SK-N-SH (cell line): ENCODE data around the gene GPC4. TPM values are rescaled to one million over a fixed set of nuclear protein-coding genes. Genes with fewer than 3 reads are reported as not detected.

Experiments
- CTCF ChIA-PET: fragments of 300-600, 350-600 bp; formaldehyde crosslinking; extraction: SDS; loops from one replicate; lab custom pipeline; 2021; lab: Yijun Ruan, JAX
- POLR2A ChIA-PET: fragments of 350-600 bp; sonication (Branson Sonifier 250); formaldehyde crosslinking; extraction: SDS; loops from one replicate; lab custom pipeline; 2020; ENCODE audit warnings: antibody characterized with exemption, inconsistent platforms; lab: Yijun Ruan, JAX
- DNase-seq: peaks from one replicate; pipeline ENCODE4 v3.0.0; 2012
- H2AFZ ChIP-seq: fragments of 200-600 bp; sonication (generic); 2 replicates; pipeline ENCODE4 v1.8.1; 2016; ENCODE audit warnings: antibody characterized with exemption, mild to moderate bottlenecking, low read depth
- H3F3A ChIP-seq: fragments of 200-600 bp; sonication (generic); replicated peaks from 2 replicates; pipeline ENCODE3; 2016; ENCODE audit warnings: antibody characterized with exemption, mild to moderate bottlenecking; ENCODE audit not compliant: insufficient read depth
- H3K27ac ChIP-seq, 2 experiments: fragments of 200-500 bp in 1 of 2; fragments of 200-600 bp in 1 of 2; sonication (Bioruptor generic) in 1 of 2; sonication (generic), shearing (Covaris generic) in 1 of 2; 2 replicates each; pipeline versions ENCODE4 v1.5.1 to v1.6.1; 2014 to 2016; ENCODE audit warnings: low read depth in 2 of 2, inconsistent platforms in 1 of 2, low read length in 1 of 2, mild to moderate bottlenecking in 1 of 2, mixed read lengths in 1 of 2
- H3K27me3 ChIP-seq: fragments of 200-600 bp; sonication (generic), shearing (Covaris generic); 2 replicates; pipeline ENCODE4 v1.6.1; 2016; ENCODE audit warnings: mixed run types; ENCODE audit not compliant: insufficient read depth
- H3K36me3 ChIP-seq, 2 experiments: fragments of 200-500 bp in 1 of 2; fragments of 200-600 bp in 1 of 2; sonication (Bioruptor generic) in 1 of 2; sonication (generic) in 1 of 2; replicated peaks in 1 of 2; 2 replicates each; pipeline versions ENCODE3 to v1.5.1; 2014 to 2016; ENCODE audit warnings: low read length in 1 of 2, mild to moderate bottlenecking in 1 of 2; ENCODE audit not compliant: insufficient read depth in 2 of 2, control insufficient read depth in 1 of 2
- H3K4me1 ChIP-seq, 2 experiments: fragments of 200-500 bp in 1 of 2; fragments of 200-600 bp in 1 of 2; sonication (Bioruptor generic) in 1 of 2; sonication (generic), shearing (Covaris generic) in 1 of 2; 2 replicates each; pipeline versions ENCODE4 v1.5.1 to v1.6.1; 2014 to 2016; ENCODE audit warnings: low read depth in 1 of 2, low read length in 1 of 2, mixed run types in 1 of 2; ENCODE audit not compliant: insufficient read depth in 2 of 2, control insufficient read depth in 1 of 2
- H3K4me2 ChIP-seq: fragments of 200-600 bp; sonication (generic), shearing (Covaris generic); 2 replicates; pipeline ENCODE4 v1.6.1; 2017; ENCODE audit warnings: mixed run types
- H3K4me3 ChIP-seq, 2 experiments: fragments of 200-500 bp in 1 of 2; fragments of 200-600 bp in 1 of 2; sonication (Bioruptor generic) in 1 of 2; sonication (generic), shearing (Covaris generic) in 1 of 2; 2 replicates each; pipeline versions ENCODE4 v1.5.1 to v1.8.1; 2014 to 2016; ENCODE audit warnings: low read depth in 2 of 2, inconsistent platforms in 1 of 2, low read length in 1 of 2, mild to moderate bottlenecking in 1 of 2, mixed read lengths in 1 of 2, moderate library complexity in 1 of 2
- H3K79me2 ChIP-seq: fragments of 200-600 bp; sonication (generic); 2 replicates; pipeline ENCODE4 v1.8.1; 2017; ENCODE audit warnings: mild to moderate bottlenecking; ENCODE audit not compliant: insufficient read depth
- H3K9ac ChIP-seq: fragments of 200-600 bp; sonication (generic); 2 replicates; pipeline ENCODE4 v1.6.1; 2017; ENCODE audit warnings: mixed run types
- H3K9me2 ChIP-seq: fragments of 200-600 bp; sonication (generic); 2 replicates; pipeline ENCODE4 v1.6.1; 2017; ENCODE audit warnings: mixed run types
- H3K9me3 ChIP-seq: fragments of 200-600 bp; sonication (generic); 2 replicates; pipeline ENCODE4 v1.6.1; 2017; ENCODE audit warnings: mixed run types, mild to moderate bottlenecking, moderate library complexity
- H4K20me1 ChIP-seq: fragments of 200-600 bp; sonication (generic); 2 replicates; pipeline ENCODE4 v1.6.1; 2017; ENCODE audit warnings: mild to moderate bottlenecking, mixed run types; ENCODE audit not compliant: insufficient read depth
- EP300 ChIP-seq, 2 experiments: IDR thresholded peaks; 2 replicates each; pipeline versions ENCODE4 v1.4.0 to v1.6.1; 2012; ENCODE audit warnings: borderline replicate concordance in 1 of 2, low read depth in 1 of 2, low read length in 1 of 2
- EZH2phosphoT487 ChIP-seq: fragments of 200-600 bp; sonication (generic); IDR thresholded peaks from 2 replicates; pipeline ENCODE4 v1.6.1; 2017; ENCODE audit warnings: low read depth, mixed run types, mild to moderate bottlenecking, antibody characterized with exemption, moderate library complexity, borderline replicate concordance
- FOSL2 ChIP-seq: IDR thresholded peaks from 2 replicates; pipeline ENCODE4 v1.4.0; 2012; ENCODE audit warnings: low read depth, mild to moderate bottlenecking, moderate library complexity, borderline replicate concordance
- JUND ChIP-seq: IDR thresholded peaks from 2 replicates; pipeline ENCODE4 v1.4.0; 2012
- NFIC ChIP-seq: IDR thresholded peaks from 2 replicates; pipeline ENCODE4 v1.4.0; 2012; ENCODE audit warnings: borderline replicate concordance
- RXRA ChIP-seq: IDR thresholded peaks from 2 replicates; pipeline ENCODE4 v1.4.0; 2012; ENCODE audit warnings: low read depth, mild to moderate bottlenecking, borderline replicate concordance
- SMC3 ChIP-seq: IDR thresholded peaks from 2 replicates; pipeline ENCODE4 v1.6.1; 2012; ENCODE audit warnings: low read depth, low read length, improper control_type of control experiment
- TAF1 ChIP-seq: IDR thresholded peaks from 2 replicates; pipeline ENCODE4 v1.6.1; 2012; ENCODE audit warnings: low read depth, mild to moderate bottlenecking, low read length, moderate library complexity, borderline replicate concordance
- TEAD4 ChIP-seq: IDR thresholded peaks from 2 replicates; pipeline ENCODE4 v1.4.0; 2012; ENCODE audit warnings: mild to moderate bottlenecking, borderline replicate concordance; ENCODE audit not compliant: insufficient read depth
- YY1 ChIP-seq: IDR thresholded peaks from 2 replicates; pipeline ENCODE4 v1.4.0; 2012; ENCODE audit warnings: low read depth, mild to moderate bottlenecking
- WGBS: methylation state at CpG from one replicate; pipeline ENCODE4 v1.1.6; 2017; ENCODE audit warnings: low lambda C conversion rate; 5-methylcytosine and 5-hydroxymethylcytosine counted together
- polyA plus RNA-seq, 3 experiments: library from polyadenylated mRNA; depleted of rRNA; stranded (reverse); fragments of >200 nt; gene quantifications; 2 replicates each; pipeline ENCODE4 v1.2.3, GENCODE V29; 2012
- TF ChIP-seq, protein P1 (sequence below): IDR thresholded peaks from 2 replicates; pipeline ENCODE4 v1.4.0; 2012; ENCODE audit warnings: low read depth
- TF ChIP-seq, protein P2 (sequence below): IDR thresholded peaks from 2 replicates; pipeline ENCODE4 v1.4.0; 2012; ENCODE audit warnings: low read depth, borderline replicate concordance

Gene GPC4
- polyA plus RNA-seq, 1 of the 3 experiments (the other 2 are of a cell fraction): 0.16 TPM

DNA sequence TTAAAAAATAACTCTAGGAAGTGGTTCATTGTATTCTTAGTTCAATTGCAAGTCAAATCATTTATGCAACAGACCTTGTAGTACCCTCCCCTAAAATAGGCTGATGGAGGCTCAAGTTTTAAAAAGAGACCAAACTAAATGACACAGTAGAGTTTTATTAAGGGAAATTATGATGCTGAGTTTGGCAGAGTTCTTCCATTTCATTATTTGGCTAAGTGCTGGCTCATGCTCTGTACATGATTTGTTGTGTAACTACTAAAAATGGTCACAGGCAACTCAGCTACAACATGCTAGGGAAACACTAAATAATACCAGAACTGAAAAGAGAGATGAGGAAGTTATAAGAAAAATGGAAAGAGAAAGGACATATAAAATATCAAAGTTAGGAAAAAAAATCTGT lies 101.0 kb downstream of the GPC4 start:
- no peaks in the 10 kb centered on the region for H4K20me1 ChIP-seq
- CTCF ChIA-PET: no interaction called here
- H3K4me3 ChIP-seq: no peak overlapping the region
- no peaks in the 10 kb centered on the region for H3K36me3 ChIP-seq
- TF ChIP-seq JUND (no peak), EP300 (IDR thresholded peaks at IDR 0.05; ENCODE audit: borderline replicate concordance in 1 of 2, low read depth in 1 of 2, low read length in 1 of 2) (no peak), TAF1 (no peak), EZH2phosphoT487 (no peak), NFIC (no peak), FOSL2 (no peak)
- TF ChIP-seq, protein P1, sequence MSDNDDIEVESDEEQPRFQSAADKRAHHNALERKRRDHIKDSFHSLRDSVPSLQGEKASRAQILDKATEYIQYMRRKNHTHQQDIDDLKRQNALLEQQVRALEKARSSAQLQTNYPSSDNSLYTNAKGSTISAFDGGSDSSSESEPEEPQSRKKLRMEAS: no peak
- TF ChIP-seq, protein P2, sequence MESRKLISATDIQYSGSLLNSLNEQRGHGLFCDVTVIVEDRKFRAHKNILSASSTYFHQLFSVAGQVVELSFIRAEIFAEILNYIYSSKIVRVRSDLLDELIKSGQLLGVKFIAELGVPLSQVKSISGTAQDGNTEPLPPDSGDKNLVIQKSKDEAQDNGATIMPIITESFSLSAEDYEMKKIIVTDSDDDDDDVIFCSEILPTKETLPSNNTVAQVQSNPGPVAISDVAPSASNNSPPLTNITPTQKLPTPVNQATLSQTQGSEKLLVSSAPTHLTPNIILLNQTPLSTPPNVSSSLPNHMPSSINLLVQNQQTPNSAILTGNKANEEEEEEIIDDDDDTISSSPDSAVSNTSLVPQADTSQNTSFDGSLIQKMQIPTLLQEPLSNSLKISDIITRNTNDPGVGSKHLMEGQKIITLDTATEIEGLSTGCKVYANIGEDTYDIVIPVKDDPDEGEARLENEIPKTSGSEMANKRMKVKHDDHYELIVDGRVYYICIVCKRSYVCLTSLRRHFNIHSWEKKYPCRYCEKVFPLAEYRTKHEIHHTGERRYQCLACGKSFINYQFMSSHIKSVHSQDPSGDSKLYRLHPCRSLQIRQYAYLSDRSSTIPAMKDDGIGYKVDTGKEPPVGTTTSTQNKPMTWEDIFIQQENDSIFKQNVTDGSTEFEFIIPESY: no peak
- POLR2A ChIA-PET: no interaction called here
- no peaks in the 10 kb centered on the region for H3K79me2 ChIP-seq
- DNase-seq: no peak
- H3K9ac ChIP-seq: no peak overlapping the region
- no peaks in the 10 kb centered on the region for H3K4me1 ChIP-seq
- H3K27ac ChIP-seq: no peak overlapping the region
- H3K27me3 ChIP-seq: no peaks in the 10 kb centered on the region; the same call in 1 of the 2 replicates
- H2AFZ ChIP-seq: no peak overlapping the region
- H3F3A ChIP-seq: no peaks in the 10 kb centered on the region
- no peak overlapping the region for H3K4me2 ChIP-seq
- no peaks in the 10 kb centered on the region for H3K9me2 ChIP-seq
- H3K9me3 ChIP-seq: no peaks in the 10 kb centered on the region

DNA sequence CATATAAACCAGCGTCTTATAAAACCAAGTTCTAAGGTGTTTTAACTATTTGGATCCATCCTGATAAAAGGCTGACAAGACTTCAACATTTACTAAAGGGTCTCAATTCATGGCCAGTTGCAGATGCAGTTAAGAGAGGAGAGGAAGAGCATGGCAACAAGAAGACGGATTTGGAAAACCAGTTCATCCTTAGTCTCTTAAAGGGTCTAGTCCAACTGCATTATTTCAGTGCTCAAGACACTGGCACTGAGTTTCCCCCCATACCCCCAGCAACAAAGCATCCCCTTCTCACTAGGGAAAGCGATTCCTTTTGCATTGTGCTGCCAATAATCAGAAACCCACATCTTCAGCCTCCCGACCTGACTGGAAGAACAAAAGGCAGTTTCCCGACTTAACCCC lies 106.8 kb downstream of the GPC4 start:
- H3K79me2 ChIP-seq: no peaks in the 10 kb centered on the region
- H2AFZ ChIP-seq: no peak overlapping the region
- H3K9ac ChIP-seq: no peak overlapping the region
- WGBS: 22% methylated on average over 5 of the region's 5 CpGs
- no peaks in the 10 kb centered on the region for H3K9me2 ChIP-seq
- H3K4me1 ChIP-seq: no peaks in the 10 kb centered on the region
- no peak overlapping the region for H3K4me2 ChIP-seq
- H3K9me3 ChIP-seq: no peaks in the 10 kb centered on the region
- no peak overlapping the region for H3K4me3 ChIP-seq
- CTCF ChIA-PET: no interaction called here
- no peaks in the 10 kb centered on the region for H4K20me1 ChIP-seq
- no peak overlapping the region for H3K27ac ChIP-seq
- H3K27me3 ChIP-seq: no peaks in the 10 kb centered on the region; the same call in 1 of the 2 replicates
- no peaks in the 10 kb centered on the region for H3F3A ChIP-seq
- no peaks in the 10 kb centered on the region for H3K36me3 ChIP-seq
- POLR2A ChIA-PET: no interaction called here
- TF ChIP-seq RXRA: no peak
- TF ChIP-seq FOSL2: no peak
- TF ChIP-seq SMC3: no peak
- TF ChIP-seq TEAD4: no peak
- no peak for TF ChIP-seq YY1
- TF ChIP-seq, all 33 proteins: peak for 0
- no peak for DNase-seq
